CD14-positive monocyte (primary cell): ENCODE measurements around the gene BOD1L1. TPM values are rescaled to one million over a fixed set of nuclear protein-coding genes. Genes with fewer than 3 reads are reported as not detected.

Experiments
- DNase-seq, 3 donors: peaks; one replicate each; pipeline ENCODE4 v3.0.0-alpha.2; 2011 to 2022
- H2AFZ ChIP-seq: 2 replicates; pipeline ENCODE4 v1.6.0; 2012; ENCODE audit warnings: mild to moderate bottlenecking, low read depth, low read length, inconsistent platforms; ENCODE audit not compliant: insufficient read depth, poor library complexity, severe bottlenecking
- H3K27ac ChIP-seq, 2 donors: 1 replicate in 1 of 2; 2 replicates in 1 of 2; pipeline ENCODE4 v1.5.1; 2012 to 2013; ENCODE audit warnings: low read length in 2 of 2, control low read depth in 1 of 2, inconsistent platforms in 1 of 2, low read depth in 1 of 2, mild to moderate bottlenecking in 1 of 2
- H3K27me3 ChIP-seq, 2 donors: one replicate each; pipeline versions ENCODE4 v1.6.0 to v1.6.1; 2011 to 2013; ENCODE audit warnings: low read length in 2 of 2; ENCODE audit not compliant: control insufficient read depth in 2 of 2, insufficient read depth in 2 of 2
- H3K36me3 ChIP-seq, 2 donors: replicated peaks in 1 of 2; 1 replicate in 1 of 2; 2 replicates in 1 of 2; pipeline versions ENCODE4 v1.5.1 to v1.6.1; 2012 to 2013; ENCODE audit warnings: low read length in 2 of 2, control low read depth in 1 of 2, inconsistent platforms in 1 of 2, mild to moderate bottlenecking in 1 of 2; ENCODE audit not compliant: insufficient read depth in 2 of 2, control insufficient read depth in 1 of 2
- H3K4me1 ChIP-seq, 2 donors: 1 replicate in 1 of 2; 2 replicates in 1 of 2; pipeline versions ENCODE4 v1.5.1 to v1.6.1; 2012 to 2013; ENCODE audit warnings: low read length in 2 of 2, control low read depth in 1 of 2, inconsistent platforms in 1 of 2, mild to moderate bottlenecking in 1 of 2, moderate library complexity in 1 of 2; ENCODE audit not compliant: insufficient read depth in 2 of 2, control insufficient read depth in 1 of 2
- H3K4me2 ChIP-seq: replicated peaks from 2 replicates; pipeline ENCODE3; 2012; ENCODE audit warnings: low read length, moderate library complexity, mild to moderate bottlenecking; ENCODE audit not compliant: poor library complexity, severe bottlenecking; ENCODE audit errors: extremely low read depth
- H3K4me3 ChIP-seq, 3 experiments: fragments of 200-600 bp in 1 of 3; sonication (generic) in 1 of 3; replicated peaks in 1 of 3; 1 replicate in 2 of 3; 2 replicates in 1 of 3; pipeline ENCODE4 v1.5.1; 2011 to 2013; ENCODE audit warnings: low read length in 3 of 3, mild to moderate bottlenecking in 3 of 3, control low read depth in 2 of 3, low read depth in 2 of 3, inconsistent platforms in 1 of 3, moderate library complexity in 1 of 3
- H3K79me2 ChIP-seq: 2 replicates; pipeline ENCODE4 v1.6.0; 2012; ENCODE audit warnings: mild to moderate bottlenecking, control low read depth, inconsistent platforms, low read length, moderate library complexity; ENCODE audit not compliant: insufficient read depth
- H3K9ac ChIP-seq: 2 replicates; pipeline ENCODE4 v1.6.0; 2017; ENCODE audit warnings: low read length, mild to moderate bottlenecking; ENCODE audit not compliant: insufficient read depth, poor library complexity, severe bottlenecking
- H3K9me3 ChIP-seq, 2 donors: replicated peaks in 1 of 2; 1 replicate in 1 of 2; 2 replicates in 1 of 2; pipeline versions ENCODE4 v1.5.1 to v1.6.1; 2012 to 2013; ENCODE audit warnings: low read length in 2 of 2, control low read depth in 1 of 2; ENCODE audit not compliant: control insufficient read depth in 1 of 2, insufficient read depth in 1 of 2
- H4K20me1 ChIP-seq: 2 replicates; pipeline ENCODE4 v1.6.0; 2012; ENCODE audit warnings: mild to moderate bottlenecking, low read length, control low read depth, moderate library complexity; ENCODE audit not compliant: insufficient read depth
- H3K27ac Mint-ChIP-seq, 7 donors: one replicate each; pipeline ENCODE4 v1.8.0; 2020; ENCODE audit warnings: mild to moderate bottlenecking in 7 of 7, mixed read lengths in 7 of 7, moderate library complexity in 6 of 7, inconsistent platforms in 2 of 7
- H3K27me3 Mint-ChIP-seq, 3 donors: one replicate each; pipeline ENCODE4 v1.8.0; 2021 to 2022; ENCODE audit warnings: low read depth in 3 of 3, mild to moderate bottlenecking in 3 of 3, mixed read lengths in 3 of 3, moderate library complexity in 3 of 3, inconsistent platforms in 1 of 3
- H3K36me3 Mint-ChIP-seq, 2 donors: one replicate each; pipeline ENCODE4 v1.8.0; 2020; ENCODE audit warnings: mixed read lengths in 2 of 2, inconsistent platforms in 1 of 2, mild to moderate bottlenecking in 1 of 2
- H3K4me1 Mint-ChIP-seq: one replicate; pipeline ENCODE4 v1.8.0; 2020; ENCODE audit warnings: mild to moderate bottlenecking, mixed read lengths
- H3K4me3 Mint-ChIP-seq, 2 donors: one replicate each; pipeline ENCODE4 v1.8.0; 2020; ENCODE audit warnings: mild to moderate bottlenecking in 2 of 2, mixed read lengths in 2 of 2, moderate library complexity in 1 of 2
- H3K9me3 Mint-ChIP-seq, 7 donors: one replicate each; pipeline ENCODE4 v1.8.0; 2020 to 2022; ENCODE audit warnings: mixed read lengths in 7 of 7, mild to moderate bottlenecking in 6 of 7, moderate library complexity in 6 of 7, inconsistent platforms in 2 of 7
- CTCF ChIP-seq: fragments of 200-600 bp; IDR thresholded peaks from one replicate; pipeline ENCODE4 v1.8.0; 2022; ENCODE audit warnings: antibody characterized with exemption, mild to moderate bottlenecking
- WGBS: methylation state at CpG from one replicate; pipeline ENCODE4 v1.1.5; 2013; ENCODE audit warnings: missing lambda C conversion rate; ENCODE audit not compliant: insufficient coverage; 5-methylcytosine and 5-hydroxymethylcytosine counted together
- intact Hi-C, 2 donors: fragments of 100-400 bp; cut with micrococcal nuclease; formaldehyde crosslinking; loops; one replicate each; pipeline versions ENCODE4 v1.15.0 to v1.15.1; 2023
- polyA plus RNA-seq, 3 donors: library from polyadenylated mRNA; depleted of rRNA in 1 of 3; unstranded in 2 of 3; stranded (reverse) in 1 of 3; fragments of 300-500 nt in 2 of 3; fragments of >200 nt in 1 of 3; fragmentation: Illumina TruSeq in 2 of 3; gene quantifications; 1 replicate in 2 of 3; 2 replicates in 1 of 3; pipeline ENCODE4 v1.2.3, GENCODE V29; 2012 to 2021

BOD1L1 gene
- polyA plus RNA-seq, 3 donors: 0.72 to 26.7 (median 1.5) TPM

- H3K4me3 Mint-ChIP-seq: no peak overlapping the region
- no peaks in the 10 kb centered on the region for H3K27me3 Mint-ChIP-seq
- Histone ChIP-seq H2AFZ (no peak overlapping the region), H4K20me1 (no peaks in the 10 kb centered on the region), H3K9me3 (no peaks in the 10 kb centered on the region), H3K4me1 (no peaks in the 10 kb centered on the region), H3K9ac (no peak overlapping the region), H3K27me3 (no peaks in the 10 kb centered on the region), H3K27ac (no peak overlapping the region), H3K36me3 (peaks cover 95 to 99% of the 10 kb centered on the region in 2 donors), H3K79me2 (no peaks in the 10 kb centered on the region), H3K4me3 (no peak overlapping the region), H3K4me2 (no peak overlapping the region)
- no peak overlapping the region for H3K27ac Mint-ChIP-seq
- H3K4me1 Mint-ChIP-seq: no peaks in the 10 kb centered on the region
- peaks cover 79 to 80% of the 10 kb centered on the region in 2 donors for H3K36me3 Mint-ChIP-seq
- no peak for TF ChIP-seq CTCF
- no peaks in the 10 kb centered on the region for H3K9me3 Mint-ChIP-seq
- no peak for DNase-seq
- intact Hi-C loops: no loop called here
Observed at GRCh38 chr4:13588954-13589353, 38.6 kb downstream of the BOD1L1 start.

GRCh38 chr4:13584481-13584880 lies 43.0 kb downstream of the BOD1L1 start:
- Mint-ChIP-seq H3K4me3 (no peak overlapping the region), H3K4me1 (peaks cover 10% of the 10 kb centered on the region), H3K9me3 (no peaks in the 10 kb centered on the region), H3K27ac (no peak overlapping the region), H3K27me3 (peaks cover 0 to 2% (median 0%) of the 10 kb centered on the region in 3 donors), H3K36me3 (peaks cover 82 to 83% of the 10 kb centered on the region in 2 donors)
- TF ChIP-seq CTCF: no peak
- DNase-seq: no peak
- Histone ChIP-seq H3K9ac (no peak overlapping the region), H3K4me2 (no peak overlapping the region), H4K20me1 (no peaks in the 10 kb centered on the region), H2AFZ (no peak overlapping the region), H3K36me3 (peaks cover 97 to 99% of the 10 kb centered on the region in 2 donors), H3K79me2 (no peaks in the 10 kb centered on the region), H3K27me3 (no peaks in the 10 kb centered on the region), H3K9me3 (no peaks in the 10 kb centered on the region), H3K4me3 (no peak overlapping the region), H3K27ac (no peak overlapping the region), H3K4me1 (peaks cover 5 to 11% of the 10 kb centered on the region in 2 donors)
- 91% methylated on average over 3 of the region's 5 CpGs for WGBS
- intact Hi-C loops: no loop called here
